K562 (cell line): ENCODE results near the gene MAPKAPK2. TPM values are rescaled to one million over a fixed set of nuclear protein-coding genes. Genes with fewer than 3 reads are reported as not detected.

ENCODE experiments used
- ATF1 ChIP-seq, 2 experiments: fragments of 450-650 bp in 1 of 2; IDR thresholded peaks; 2 replicates each; pipeline ENCODE4 v1.6.1; 2016; ENCODE audit warnings: missing compliant biosample characterization in 1 of 2, missing genetic modification characterization in 1 of 2
- C11orf30 ChIP-seq: fragments of 450-650 bp; IDR thresholded peaks from 2 replicates; pipeline ENCODE4 v1.6.1; 2016; ENCODE audit warnings: low read depth, mild to moderate bottlenecking
- CREM ChIP-seq: IDR thresholded peaks from 2 replicates; pipeline ENCODE4 v1.6.1; 2014; ENCODE audit warnings: antibody characterized with exemption, low read depth
- CTBP1 ChIP-seq: fragments of 450-650 bp; IDR thresholded peaks from 2 replicates; pipeline ENCODE4 v1.6.1; 2016; ENCODE audit warnings: borderline replicate concordance
- DPF2 ChIP-seq: fragments of 450-650 bp; IDR thresholded peaks from 2 replicates; pipeline ENCODE4 v1.6.1; 2016
- GABPA ChIP-seq: fragments of 200-800 bp; sonication (Bioruptor generic); conservative IDR thresholded peaks from 2 replicates; pipeline ENCODE4 v1.6.1; 2016; ENCODE audit warnings: low read depth, missing genetic modification characterization, missing compliant biosample characterization
- HNRNPLL ChIP-seq: fragments of 200-400 bp; formaldehyde crosslinking; IDR thresholded peaks from 2 replicates; pipeline ENCODE4 v1.6.1; 2017; ENCODE audit warnings: low read length, low read depth, mild to moderate bottlenecking; ENCODE audit not compliant: poor library complexity, severe bottlenecking
- KAT2B ChIP-seq: IDR thresholded peaks from one replicate; pipeline ENCODE4 v1.6.1; 2012; ENCODE audit warnings: low read depth, mild to moderate bottlenecking, control low read depth, inconsistent platforms, low read length, moderate library complexity
- KLF6 ChIP-seq: fragments of 250-450 bp; sonication (Bioruptor Pico); IDR thresholded peaks from 2 replicates; pipeline ENCODE4 v1.4.0; 2020; ENCODE audit warnings: mild to moderate bottlenecking, moderate library complexity, borderline replicate concordance
- MAFG ChIP-seq: fragments of 450-650 bp; conservative IDR thresholded peaks from 2 replicates; pipeline ENCODE4 v1.6.1; 2016; ENCODE audit warnings: missing genetic modification characterization, missing compliant biosample characterization
- MCM7 ChIP-seq, 2 experiments: fragments of 450-650 bp; IDR thresholded peaks; 2 replicates each; pipeline ENCODE4 v1.6.1; 2016 to 2018
- NFATC3 ChIP-seq: fragments of 450-650 bp; IDR thresholded peaks from 2 replicates; pipeline ENCODE4 v1.6.1; 2017; ENCODE audit warnings: mild to moderate bottlenecking
- NFE2 ChIP-seq: IDR thresholded peaks from 2 replicates; pipeline ENCODE4 v1.6.1; 2014; ENCODE audit warnings: antibody characterized with exemption, low read depth
- PBX2 ChIP-seq, 2 experiments: IDR thresholded peaks in 1 of 2; conservative IDR thresholded peaks in 1 of 2; 2 replicates each; pipeline ENCODE4 v1.6.1; 2016; ENCODE audit warnings: low read depth in 2 of 2, mild to moderate bottlenecking in 1 of 2, missing compliant biosample characterization in 1 of 2, missing genetic modification characterization in 1 of 2, moderate library complexity in 1 of 2
- SNIP1 ChIP-seq: fragments of 450-650 bp; IDR thresholded peaks from 2 replicates; pipeline ENCODE4 v1.7.1; 2017; ENCODE audit warnings: low read depth, mild to moderate bottlenecking
- SP1 ChIP-seq: sonication (generic); formaldehyde crosslinking; IDR thresholded peaks from 2 replicates; pipeline ENCODE4 v1.8.1; 2022; ENCODE audit warnings: mild to moderate bottlenecking, missing genetic modification reagents
- SPI1 ChIP-seq: IDR thresholded peaks from 2 replicates; pipeline ENCODE4 v1.6.1; 2011; ENCODE audit warnings: low read depth, low read length, control low read depth, borderline replicate concordance
- SREBF1 ChIP-seq: fragments of 150-350 bp; IDR thresholded peaks from 2 replicates; pipeline ENCODE4 v1.6.1; 2014; ENCODE audit warnings: antibody characterized with exemption, low read depth, low read length, borderline replicate concordance
- VEZF1 ChIP-seq: fragments of 200-800 bp; sonication (Bioruptor generic); IDR thresholded peaks from 2 replicates; pipeline ENCODE4 v1.6.1; 2017; ENCODE audit warnings: missing genetic modification characterization, missing compliant biosample characterization
- ZEB2 ChIP-seq: fragments of 450-650 bp; IDR thresholded peaks from 2 replicates; pipeline ENCODE4 v1.6.1; 2016
- ZNF224 ChIP-seq: sonication (generic); formaldehyde crosslinking; IDR thresholded peaks from 2 replicates; pipeline ENCODE4 v1.8.0; 2022; ENCODE audit warnings: mild to moderate bottlenecking, missing genetic modification reagents
- ZNF41 ChIP-seq: fragments of 250-450 bp; sonication (Bioruptor Pico); conservative IDR thresholded peaks from 2 replicates; pipeline ENCODE4 v1.4.0; 2020; ENCODE audit warnings: mild to moderate bottlenecking
- ZNF431 ChIP-seq: sonication (generic); formaldehyde crosslinking; IDR thresholded peaks from 2 replicates; pipeline ENCODE4 v1.8.0; 2022; ENCODE audit warnings: mild to moderate bottlenecking, missing genetic modification reagents
- ZNF586 ChIP-seq: fragments of 450-650 bp; formaldehyde crosslinking; conservative IDR thresholded peaks from 2 replicates; pipeline ENCODE4 v1.4.0; 2020; ENCODE audit warnings: mild to moderate bottlenecking, moderate library complexity
- polyA plus RNA-seq, 8 experiments: library from polyadenylated mRNA; depleted of rRNA in 4 of 8; stranded (reverse) in 5 of 8; unstranded in 3 of 8; fragments of >200 nt; fragmentation: Nextera tagmentation in 2 of 8; fragmentation: Illumina TruSeq in 1 of 8; extraction: Ambion mirVana in 2 of 8; extraction: Trizol in 1 of 8; gene quantifications; 2 replicates each; pipeline versions ENCODE4 v1.2.1 to v1.2.3, GENCODE V29; 2011 to 2014; ENCODE audit warnings: inconsistent platforms in 1 of 8, missing spikeins in 1 of 8
- total RNA-seq, 7 experiments: library from RNA; depleted of rRNA in 6 of 7; stranded (reverse); fragments of >200 nt in 6 of 7; fragmentation: Illumina TruSeq in 2 of 7; extraction: Trizol in 2 of 7; gene quantifications; 2 replicates each; pipeline versions ENCODE4 v1.2.1 to v1.2.3, GENCODE V29; 2011 to 2021; ENCODE audit warnings: low replicate concordance in 1 of 7
- TF ChIP-seq, protein P1 (sequence below): IDR thresholded peaks from 2 replicates; pipeline ENCODE4 v1.6.1; 2011; ENCODE audit not compliant: insufficient read length; ENCODE audit errors: extremely low read depth
- TF ChIP-seq, protein P2 (sequence below): sonication (generic); formaldehyde crosslinking; IDR thresholded peaks from 2 replicates; pipeline ENCODE4 v1.8.0; 2022; ENCODE audit warnings: mild to moderate bottlenecking, low read depth, missing genetic modification reagents

MAPKAPK2 gene
- total and polyA plus RNA-seq, 9 of the 15 experiments (the other 6 are each of a cell fraction or from before 2014, with no cell fraction given), result 0.63 to 94.2 (median 52.1) TPM

DNA sequence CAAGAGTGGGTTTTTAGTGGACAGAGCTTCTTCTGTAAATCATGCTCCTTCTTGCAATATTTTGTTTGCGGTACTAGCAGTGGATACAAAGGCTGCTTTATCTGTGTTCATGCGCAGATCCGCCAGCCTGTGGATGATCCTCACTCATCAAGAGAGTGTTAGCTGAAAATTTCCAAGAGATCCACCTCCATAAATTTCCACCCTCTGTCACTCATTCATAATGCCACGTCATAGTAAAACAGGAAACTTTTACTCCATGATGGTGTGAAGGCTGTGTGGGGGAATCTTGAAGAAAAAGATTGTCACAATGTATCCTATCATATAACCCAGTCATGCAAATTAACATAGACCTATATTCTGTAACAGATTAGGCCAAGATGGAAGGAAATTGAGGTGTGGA lies 4.4 kb upstream of the MAPKAPK2 start (continued):
- TF ChIP-seq ZNF586 (no peak), NFATC3 (no peak), SPI1 (no peak), NFE2 (peak; percentile 84), SP1 (CRISPR knock-in tag) (no peak), CTBP1 (no peak), ZNF41 (CRISPR knock-in tag) (no peak), C11orf30 (peak; percentile 67), HNRNPLL (no peak), MAFG (peak; percentile 74), SREBF1 (no peak), GABPA (tag) (no peak; the same call in 1 of the 2 replicates), MCM7 (IDR thresholded peaks at IDR 0.05) (no peak), ATF1 (CRISPR knock-in tag; IDR thresholded peaks at IDR 0.05) (no peak), ATF1 (tag; IDR thresholded peaks at IDR 0.05) (peak; percentile 69), ZNF224 (CRISPR knock-in tag) (no peak), DPF2 (0 out of 2 replicates have a peak, but pooled peaks have one; percentile 15), KAT2B (no peak), SNIP1 (no peak), ZEB2 (no peak), CREM (peak; percentile 75), ZNF431 (CRISPR knock-in tag) (no peak), VEZF1 (CRISPR knock-in tag) (no peak), KLF6 (CRISPR knock-in tag) (no peak), PBX2 (CRISPR knock-in tag; IDR thresholded peaks at IDR 0.05; ENCODE audit: low read depth) (no peak; the same call in 1 of the 2 replicates), PBX2 (tag; conservative IDR thresholded peaks at IDR 0.05; ENCODE audit: low read depth) (peak; percentile 89)
- TF ChIP-seq, protein P1, sequence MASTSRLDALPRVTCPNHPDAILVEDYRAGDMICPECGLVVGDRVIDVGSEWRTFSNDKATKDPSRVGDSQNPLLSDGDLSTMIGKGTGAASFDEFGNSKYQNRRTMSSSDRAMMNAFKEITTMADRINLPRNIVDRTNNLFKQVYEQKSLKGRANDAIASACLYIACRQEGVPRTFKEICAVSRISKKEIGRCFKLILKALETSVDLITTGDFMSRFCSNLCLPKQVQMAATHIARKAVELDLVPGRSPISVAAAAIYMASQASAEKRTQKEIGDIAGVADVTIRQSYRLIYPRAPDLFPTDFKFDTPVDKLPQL, result no peak
- TF ChIP-seq, protein P2, sequence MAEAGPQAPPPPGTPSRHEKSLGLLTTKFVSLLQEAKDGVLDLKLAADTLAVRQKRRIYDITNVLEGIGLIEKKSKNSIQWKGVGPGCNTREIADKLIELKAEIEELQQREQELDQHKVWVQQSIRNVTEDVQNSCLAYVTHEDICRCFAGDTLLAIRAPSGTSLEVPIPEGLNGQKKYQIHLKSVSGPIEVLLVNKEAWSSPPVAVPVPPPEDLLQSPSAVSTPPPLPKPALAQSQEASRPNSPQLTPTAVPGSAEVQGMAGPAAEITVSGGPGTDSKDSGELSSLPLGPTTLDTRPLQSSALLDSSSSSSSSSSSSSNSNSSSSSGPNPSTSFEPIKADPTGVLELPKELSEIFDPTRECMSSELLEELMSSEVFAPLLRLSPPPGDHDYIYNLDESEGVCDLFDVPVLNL (CRISPR knock-in tag), result no peak
